Mammary epithelial cell (primary cell): ENCODE measurements around the gene RPEL1.

Source experiments
- EZH2 ChIP-seq: IDR thresholded peaks from 2 replicates; pipeline ENCODE4 v1.6.1; 2012; ENCODE audit warnings: low read length, inconsistent platforms, borderline replicate concordance
- TF ChIP-seq, protein P1 (sequence below), 2 donors: IDR thresholded peaks in 1 of 2; conservative IDR thresholded peaks in 1 of 2; 2 replicates each; pipeline ENCODE4 v1.5.1; 2011 to 2012; ENCODE audit warnings: inconsistent platforms in 2 of 2, low read length in 2 of 2, mild to moderate bottlenecking in 2 of 2, control low read depth in 1 of 2, low read depth in 1 of 2; ENCODE audit not compliant: insufficient read depth in 1 of 2; ENCODE audit errors: extremely low read depth in 1 of 2

- TF ChIP-seq, protein P1, sequence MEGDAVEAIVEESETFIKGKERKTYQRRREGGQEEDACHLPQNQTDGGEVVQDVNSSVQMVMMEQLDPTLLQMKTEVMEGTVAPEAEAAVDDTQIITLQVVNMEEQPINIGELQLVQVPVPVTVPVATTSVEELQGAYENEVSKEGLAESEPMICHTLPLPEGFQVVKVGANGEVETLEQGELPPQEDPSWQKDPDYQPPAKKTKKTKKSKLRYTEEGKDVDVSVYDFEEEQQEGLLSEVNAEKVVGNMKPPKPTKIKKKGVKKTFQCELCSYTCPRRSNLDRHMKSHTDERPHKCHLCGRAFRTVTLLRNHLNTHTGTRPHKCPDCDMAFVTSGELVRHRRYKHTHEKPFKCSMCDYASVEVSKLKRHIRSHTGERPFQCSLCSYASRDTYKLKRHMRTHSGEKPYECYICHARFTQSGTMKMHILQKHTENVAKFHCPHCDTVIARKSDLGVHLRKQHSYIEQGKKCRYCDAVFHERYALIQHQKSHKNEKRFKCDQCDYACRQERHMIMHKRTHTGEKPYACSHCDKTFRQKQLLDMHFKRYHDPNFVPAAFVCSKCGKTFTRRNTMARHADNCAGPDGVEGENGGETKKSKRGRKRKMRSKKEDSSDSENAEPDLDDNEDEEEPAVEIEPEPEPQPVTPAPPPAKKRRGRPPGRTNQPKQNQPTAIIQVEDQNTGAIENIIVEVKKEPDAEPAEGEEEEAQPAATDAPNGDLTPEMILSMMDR (conservative IDR thresholded peaks at IDR 0.05 in 1 of 2, IDR thresholded peaks at IDR 0.05 in 1 of 2; ENCODE audit: extremely low read depth in 1 of 2, insufficient read depth in 1 of 2, low read depth in 1 of 2, low read length in 2 of 2) = peak; percentile 10 to 50
- TF ChIP-seq EZH2 = no peak
These were observed 637 bp downstream of the RPEL1 start for GRCh38 chr10:103246324-103246723.
